Spinal cord (tissue), 10 donors: ENCODE results near the gene SLC1A4. TPM values are rescaled to one million over a fixed set of nuclear protein-coding genes. Genes with fewer than 3 reads are reported as not detected.

ENCODE experiments used
- DNase-seq, 6 donors: peaks; one replicate each; pipeline versions ENCODE4 v3.0.0 to v3.0.0-alpha.2; 2013 to 2015; ENCODE audit warnings: low spot score in 6 of 6, low read depth in 4 of 6
- H3K27ac ChIP-seq: one replicate; pipeline ENCODE4 v1.5.1; 2013; ENCODE audit warnings: low read depth, low read length, control low read depth
- H3K27me3 ChIP-seq: one replicate; pipeline ENCODE4 v1.6.1; 2013; ENCODE audit warnings: low read length; ENCODE audit not compliant: control insufficient read depth, insufficient read depth
- H3K36me3 ChIP-seq: one replicate; pipeline ENCODE4 v1.6.1; 2013; ENCODE audit warnings: low read length; ENCODE audit not compliant: control insufficient read depth, insufficient read depth
- H3K4me1 ChIP-seq: one replicate; pipeline ENCODE4 v1.6.1; 2013; ENCODE audit warnings: low read length; ENCODE audit not compliant: control insufficient read depth, insufficient read depth
- H3K4me3 ChIP-seq: one replicate; pipeline ENCODE4 v1.5.1; 2013; ENCODE audit warnings: low read depth, low read length, control low read depth
- H3K9me3 ChIP-seq: one replicate; pipeline ENCODE4 v1.6.1; 2013; ENCODE audit warnings: low read length; ENCODE audit not compliant: control insufficient read depth, insufficient read depth
- WGBS: methylation state at CpG from one replicate; pipeline ENCODE4 v1.1.5; 2013; ENCODE audit warnings: missing lambda C conversion rate; ENCODE audit not compliant: insufficient coverage; 5-methylcytosine and 5-hydroxymethylcytosine counted together
- polyA plus RNA-seq, 2 donors: library from polyadenylated mRNA; unstranded; fragments of 120-200 nt; gene quantifications; one replicate each; pipeline ENCODE4 v1.2.1, GENCODE V29; 2013; ENCODE audit not compliant: insufficient read length in 2 of 2
- total RNA-seq, 2 donors: library from RNA; depleted of rRNA in 1 of 2; stranded (reverse); fragments of 120-200 nt in 1 of 2; fragments of >200 nt in 1 of 2; gene quantifications; one replicate each; pipeline versions ENCODE4 v1.2.3 to v1.2.4, GENCODE V29; 2013 to 2014
- donor health status: healthy.

SLC1A4 gene
- total and polyA plus RNA-seq, 4 donors, result 35.3 to 92.7 (median 65.4) TPM

DNA sequence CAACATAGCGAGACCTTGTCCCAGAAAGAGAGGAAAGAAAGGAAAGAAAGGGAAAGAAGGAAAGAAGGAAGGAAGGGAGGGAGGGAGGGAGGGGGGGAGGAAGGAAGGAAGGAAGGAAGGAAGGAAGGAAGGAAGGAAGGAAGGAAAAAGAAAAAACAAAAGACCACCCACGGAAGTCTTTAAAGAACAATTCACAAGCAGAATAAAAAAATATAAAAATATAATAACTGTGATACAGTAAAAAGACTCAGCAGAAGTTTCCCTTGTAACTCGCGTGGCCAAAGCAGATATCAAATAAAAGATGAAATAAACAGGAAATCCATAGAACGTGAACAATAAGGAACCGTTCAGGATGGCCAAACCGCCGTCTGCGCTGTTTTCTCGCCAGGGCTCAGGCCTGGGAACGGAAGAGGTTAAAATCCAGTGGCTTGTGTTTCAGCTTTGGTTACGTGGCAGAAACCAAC, 1.2 kb upstream of the SLC1A4 start:
- DNase-seq, result peak in 1 of 6 donors; percentile 69
- H3K36me3 ChIP-seq, result no peaks in the 10 kb centered on the region
- no peaks in the 10 kb centered on the region for H3K9me3 ChIP-seq
- peaks cover 20% of the 10 kb centered on the region for H3K4me1 ChIP-seq
- H3K27me3 ChIP-seq, result no peaks in the 10 kb centered on the region
- peak overlapping the region; percentile 83 for H3K4me3 ChIP-seq
- 0% methylated on average over 8 of the region's 12 CpGs for WGBS
- peak overlapping the region; percentile 95 for H3K27ac ChIP-seq

DNA sequence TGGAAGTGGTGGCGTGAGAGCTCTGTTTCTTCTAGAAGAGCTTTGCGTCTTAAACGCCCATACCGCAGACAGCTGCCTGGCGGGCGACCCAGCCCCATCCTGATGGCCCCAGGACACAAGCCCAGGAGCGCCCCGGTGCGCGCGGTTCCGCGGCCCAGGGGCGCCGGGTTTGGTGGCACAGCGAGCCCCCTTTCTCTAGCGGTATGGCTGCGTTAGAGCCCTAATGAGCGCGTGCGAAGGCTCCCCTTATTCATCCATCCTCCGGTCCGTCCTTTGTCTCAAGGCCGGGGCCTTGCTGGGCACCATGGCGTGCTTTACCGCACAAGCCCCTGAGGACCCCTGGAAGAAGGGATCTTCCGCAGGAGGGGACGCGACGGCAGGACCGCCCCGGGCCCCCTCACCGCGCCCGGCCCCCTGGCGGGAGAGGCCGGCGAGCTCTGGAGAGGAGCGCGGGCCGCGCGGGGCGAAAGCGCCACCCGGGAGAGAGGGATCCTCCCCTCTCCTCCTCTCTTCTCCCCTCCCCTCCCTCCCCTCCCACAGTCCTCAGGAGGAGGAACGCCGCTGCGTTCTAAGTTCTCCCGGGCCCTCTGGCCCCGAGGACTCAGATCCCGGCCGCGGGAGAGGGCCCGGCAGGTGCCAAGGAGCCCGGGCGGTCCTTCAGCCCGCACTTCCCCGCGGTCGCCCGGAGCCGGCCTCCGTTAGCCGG, 626 bp upstream of the SLC1A4 start:
- H3K27ac ChIP-seq, result peak overlapping the region; percentile 95
- no peaks in the 10 kb centered on the region for H3K36me3 ChIP-seq
- peaks cover 20% of the 10 kb centered on the region for H3K4me1 ChIP-seq
- under 1% methylated on average over 64 of the region's 65 CpGs for WGBS
- peak overlapping the region; percentile 83 for H3K4me3 ChIP-seq
- no peaks in the 10 kb centered on the region for H3K9me3 ChIP-seq
- DNase-seq, result peak in 5 of 6 donors; percentile 60 to 94 (median 74)
- H3K27me3 ChIP-seq, result no peaks in the 10 kb centered on the region

DNA sequence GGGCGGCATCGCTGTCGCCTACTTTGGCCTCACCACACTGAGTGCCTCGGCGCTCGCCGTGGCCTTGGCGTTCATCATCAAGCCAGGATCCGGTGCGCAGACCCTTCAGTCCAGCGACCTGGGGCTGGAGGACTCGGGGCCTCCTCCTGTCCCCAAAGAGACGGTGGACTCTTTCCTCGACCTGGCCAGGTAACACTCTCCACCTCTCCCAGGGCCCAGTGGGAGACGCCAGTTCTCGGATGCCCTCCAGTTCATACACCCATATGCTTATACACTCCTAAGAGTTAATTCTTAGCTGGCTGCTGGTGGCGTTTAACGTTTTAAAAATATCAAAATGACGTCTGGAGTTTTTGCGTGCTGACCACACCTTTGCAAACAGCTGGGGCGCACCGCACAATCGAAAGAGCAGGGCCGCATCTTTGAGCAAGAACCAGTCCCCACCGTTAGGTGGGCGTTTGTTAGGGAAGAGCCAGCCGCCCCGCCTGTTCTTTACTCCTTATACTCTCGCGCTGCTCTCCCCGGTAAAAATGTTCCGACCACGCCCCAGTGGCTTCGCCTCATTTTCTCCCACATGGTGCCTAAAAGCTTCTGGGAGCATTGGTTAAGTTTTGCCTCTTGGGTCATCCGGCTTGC, 899 bp downstream of the SLC1A4 start:
- Histone ChIP-seq H3K27ac (peak overlapping the region; percentile 43), H3K4me3 (peak overlapping the region; percentile 90), H3K27me3 (no peaks in the 10 kb centered on the region), H3K9me3 (no peaks in the 10 kb centered on the region), H3K36me3 (peaks cover 3% of the 10 kb centered on the region), H3K4me1 (peaks cover 23% of the 10 kb centered on the region)
- 9% methylated on average over 33 of the region's 35 CpGs for WGBS
- DNase-seq, result peak in 2 of 6 donors; percentile 52 to 67

DNA sequence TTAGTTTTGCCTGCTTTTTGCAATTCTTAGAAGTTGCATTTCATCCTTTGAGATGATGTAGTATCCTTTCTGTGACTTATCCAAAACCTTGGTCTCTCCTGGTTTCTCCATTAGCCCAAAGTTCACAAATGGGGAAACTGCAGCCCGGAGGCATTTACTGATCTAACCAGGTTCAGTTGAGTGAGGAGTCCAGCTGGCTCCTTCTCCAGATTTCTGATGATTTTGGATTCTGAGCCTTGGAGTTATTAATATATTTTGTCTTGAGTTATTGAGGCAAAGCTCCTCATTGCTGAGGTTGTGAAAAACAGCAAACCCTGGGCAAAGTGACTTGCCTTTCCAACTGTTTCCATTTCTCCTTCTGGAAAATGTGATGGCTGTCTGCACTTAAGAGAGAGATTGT, 1.7 kb downstream of the SLC1A4 start:
- H3K4me3 ChIP-seq, result peak overlapping the region; percentile 90
- DNase-seq, result no peak
- no CpG with 5 or more reads among the region's 1 CpG for WGBS
- H3K9me3 ChIP-seq, result no peaks in the 10 kb centered on the region
- peaks cover 3% of the 10 kb centered on the region for H3K36me3 ChIP-seq
- no peaks in the 10 kb centered on the region for H3K27me3 ChIP-seq
- peak overlapping the region; percentile 43 for H3K27ac ChIP-seq
- peaks cover 23% of the 10 kb centered on the region for H3K4me1 ChIP-seq

DNA sequence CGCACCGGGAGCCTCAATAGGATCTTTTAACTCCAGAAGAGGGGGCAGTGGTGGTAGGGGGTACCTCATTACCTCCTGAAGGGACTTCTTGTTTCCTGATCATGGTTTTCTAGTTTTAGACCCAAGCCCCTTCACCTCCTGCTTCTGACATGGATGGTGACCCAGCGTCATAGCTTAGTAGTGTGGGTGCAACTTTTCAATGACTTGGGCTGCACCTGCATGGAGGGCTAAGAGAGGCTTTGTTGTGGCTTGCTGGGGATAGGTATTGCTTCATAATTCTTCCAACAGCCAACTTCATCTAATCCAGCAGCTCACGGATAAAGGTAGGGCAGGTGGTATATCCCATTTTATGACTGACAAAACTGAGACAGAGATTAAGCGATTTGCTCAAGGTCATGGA, 3.0 kb downstream of the SLC1A4 start:
- WGBS, result 37% methylated on average over 2 of the region's 5 CpGs
- no peak for DNase-seq
- peaks cover 3% of the 10 kb centered on the region for H3K36me3 ChIP-seq
- H3K4me3 ChIP-seq, result no peak overlapping the region
- H3K27ac ChIP-seq, result no peak overlapping the region
- peaks cover 29% of the 10 kb centered on the region for H3K4me1 ChIP-seq
- H3K27me3 ChIP-seq, result no peaks in the 10 kb centered on the region
- no peaks in the 10 kb centered on the region for H3K9me3 ChIP-seq

DNA sequence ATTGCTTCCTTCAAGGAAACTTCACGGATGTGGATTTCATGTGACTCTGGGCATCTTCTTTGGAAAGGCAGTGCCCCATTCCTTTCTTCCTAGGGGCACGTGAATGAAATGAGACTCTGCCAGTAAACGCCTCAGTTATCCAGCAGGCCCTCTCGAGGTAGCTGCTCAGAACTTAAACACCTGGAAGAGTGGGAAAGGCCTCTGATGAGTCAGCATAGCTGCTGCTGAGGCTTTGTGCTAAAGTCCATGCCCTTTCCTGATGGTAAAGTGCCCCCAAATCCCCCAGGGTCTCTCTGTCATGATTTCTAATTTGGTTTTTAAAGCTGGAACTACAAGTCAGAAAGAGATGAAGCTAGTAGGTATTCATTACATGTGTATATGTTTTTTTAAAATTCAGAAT, 3.8 kb downstream of the SLC1A4 start:
- Histone ChIP-seq H3K4me3 (no peak overlapping the region), H3K9me3 (no peaks in the 10 kb centered on the region), H3K4me1 (peaks cover 29% of the 10 kb centered on the region), H3K27me3 (no peaks in the 10 kb centered on the region), H3K36me3 (peaks cover 3% of the 10 kb centered on the region), H3K27ac (no peak overlapping the region)
- no peak for DNase-seq
- WGBS, result 71% methylated on average over 4 of the region's 4 CpGs

DNA sequence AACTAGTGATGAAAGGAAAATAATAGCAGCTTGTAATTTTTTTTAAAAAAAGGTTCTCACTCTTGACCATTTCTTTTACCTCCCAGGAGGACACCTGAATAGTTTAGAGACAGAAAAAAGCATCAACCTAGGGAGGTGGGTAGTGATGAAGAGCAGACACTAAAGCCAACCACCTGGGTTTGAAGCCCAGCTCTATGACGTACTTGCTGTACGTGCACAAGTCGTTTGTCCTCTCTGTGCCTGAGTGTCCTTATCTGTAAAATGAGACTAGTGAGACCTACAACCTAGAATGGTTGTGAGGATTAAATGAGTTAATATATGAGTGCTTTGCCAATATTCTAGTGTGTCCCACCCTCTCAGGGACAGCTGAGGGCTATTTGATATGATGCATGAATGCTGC, 5.8 kb downstream of the SLC1A4 start:
- H3K4me1 ChIP-seq, result peaks cover 25% of the 10 kb centered on the region
- WGBS, result 59% methylated on average over 3 of the region's 3 CpGs

DNA sequence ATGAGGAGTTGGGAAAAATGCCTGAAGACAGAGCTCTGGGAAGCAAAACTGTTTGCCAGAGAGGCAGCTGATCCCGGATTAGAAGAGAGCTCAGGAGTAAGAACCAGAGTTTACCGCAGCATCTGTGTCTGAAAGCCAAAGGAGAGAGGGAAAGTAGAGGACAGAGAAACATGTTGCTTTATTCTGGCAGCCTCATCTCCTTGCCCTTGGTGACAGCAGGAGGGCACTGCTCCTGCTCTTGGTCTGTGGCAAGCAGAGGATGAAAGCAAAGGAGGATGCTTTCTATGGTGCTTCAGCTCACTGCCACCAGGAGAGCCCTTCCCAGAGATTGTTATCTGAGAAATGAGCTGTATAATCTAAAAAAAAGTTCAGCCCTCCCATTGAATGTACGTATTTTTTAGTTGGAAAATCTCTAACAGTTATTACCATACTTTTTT, 7.7 kb downstream of the SLC1A4 start:
- no peak overlapping the region for H3K4me3 ChIP-seq
- H3K4me1 ChIP-seq, result peaks cover 16% of the 10 kb centered on the region
- peaks cover 3% of the 10 kb centered on the region for H3K36me3 ChIP-seq
- H3K9me3 ChIP-seq, result no peaks in the 10 kb centered on the region
- no peaks in the 10 kb centered on the region for H3K27me3 ChIP-seq
- H3K27ac ChIP-seq, result peak overlapping the region; percentile 25
- WGBS, result 56% methylated on average over 2 of the region's 3 CpGs
- peak in 1 of 6 donors; percentile 24 for DNase-seq

More for the DNA sequence above, 5.8 kb downstream of the SLC1A4 start:
- Histone ChIP-seq H3K36me3 (peaks cover 3% of the 10 kb centered on the region), H3K4me3 (no peak overlapping the region), H3K9me3 (no peaks in the 10 kb centered on the region), H3K27me3 (no peaks in the 10 kb centered on the region), H3K27ac (no peak overlapping the region)
- DNase-seq, result no peak

DNA sequence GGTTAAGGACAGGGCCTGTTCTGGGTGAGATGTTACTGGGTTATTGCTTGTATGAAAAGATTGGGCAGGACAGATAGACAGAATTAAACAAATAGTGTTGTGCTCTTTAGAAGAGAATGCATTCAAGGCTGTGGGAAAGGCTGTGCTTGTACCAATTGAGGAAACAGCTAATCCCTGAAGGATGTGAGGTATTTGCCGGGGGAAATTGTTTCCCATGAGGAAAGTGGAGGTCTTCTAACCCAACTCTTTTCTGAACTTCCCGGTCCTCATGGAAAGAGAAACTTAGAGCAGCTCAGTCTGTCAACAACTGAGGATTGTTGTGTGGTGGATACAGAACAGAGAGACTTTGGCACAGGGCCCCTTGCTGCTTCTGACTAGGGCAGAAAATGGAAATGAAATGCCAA, 9.5 kb downstream of the SLC1A4 start:
- peak in 1 of 6 donors; percentile 45 for DNase-seq
- WGBS, result no CpG with 5 or more reads among the region's 2 CpGs
- no peaks in the 10 kb centered on the region for H3K9me3 ChIP-seq
- H3K4me1 ChIP-seq, result peaks cover 8% of the 10 kb centered on the region
- H3K27ac ChIP-seq, result peak overlapping the region; percentile 69
- peaks cover 3% of the 10 kb centered on the region for H3K36me3 ChIP-seq
- no peaks in the 10 kb centered on the region for H3K27me3 ChIP-seq
- H3K4me3 ChIP-seq, result no peak overlapping the region

DNA sequence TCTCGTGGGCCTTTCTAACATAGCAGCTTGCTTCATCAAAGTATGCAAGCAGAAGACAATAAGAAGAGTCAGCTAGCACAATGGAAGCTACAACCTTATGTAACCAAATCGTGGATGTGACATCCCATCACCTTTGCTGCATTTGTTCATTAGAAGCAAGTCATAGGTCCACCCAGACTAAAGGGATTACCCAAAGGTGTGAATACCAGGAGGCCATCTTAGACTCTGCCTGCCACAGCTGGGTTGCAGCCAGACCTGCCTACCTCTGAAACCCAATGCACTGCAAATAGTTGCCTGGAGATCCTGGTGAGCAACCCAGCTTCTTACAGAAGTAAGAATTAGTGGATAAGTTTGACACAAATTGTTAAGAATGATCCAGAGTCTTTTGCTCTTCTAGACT, 10.6 kb downstream of the SLC1A4 start:
- no peaks in the 10 kb centered on the region for H3K27me3 ChIP-seq
- no peak for DNase-seq
- 64% methylated on average over 2 of the region's 2 CpGs for WGBS
- no peaks in the 10 kb centered on the region for H3K9me3 ChIP-seq
- no peak overlapping the region for H3K4me3 ChIP-seq
- H3K27ac ChIP-seq, result no peak overlapping the region
- no peaks in the 10 kb centered on the region for H3K36me3 ChIP-seq
- peaks cover 6% of the 10 kb centered on the region for H3K4me1 ChIP-seq
